ENCODE results near the gene MYO10. TPM values are rescaled to one million over a fixed set of nuclear protein-coding genes. Genes with fewer than 3 reads are reported as not detected.

Gene MYO10
- total and polyA plus RNA-seq, 2 of the 8 experiments (the other 6 are each of a cell fraction or from before 2014, with no cell fraction given), result 21.5 to 107 TPM

DNA sequence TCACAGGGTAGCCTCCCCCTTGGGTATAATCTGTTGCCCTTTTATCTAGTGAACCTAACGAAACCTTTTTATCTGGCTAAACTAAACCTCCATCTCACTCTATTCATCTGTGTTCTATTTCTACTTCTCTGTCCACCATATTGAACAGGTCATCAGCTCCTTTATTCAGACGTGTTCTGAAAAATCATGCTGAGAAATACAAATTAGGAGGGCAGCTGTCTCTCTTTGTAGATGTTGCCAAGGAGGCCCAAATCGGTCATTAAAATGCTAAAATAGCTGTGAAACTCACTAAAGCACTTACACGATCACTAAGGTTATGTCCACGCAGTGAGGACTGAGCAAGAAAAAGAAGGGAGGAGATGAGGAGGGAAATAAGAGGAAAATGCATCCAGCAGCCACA lies 203.7 kb downstream of the MYO10 start:
- Histone ChIP-seq H4K8ac (ENCODE audit: extremely low read depth, insufficient read depth, low read length) (no peak overlapping the region), H2AFZ (ENCODE audit: low read length) (no peak overlapping the region), H4K91ac (replicated peaks; ENCODE audit: insufficient read length, low read length) (no peak overlapping the region), H3K4ac (replicated peaks; ENCODE audit: insufficient read length, low read depth, low read length) (no peak overlapping the region), H3K4me2 (ENCODE audit: insufficient read depth in 1 of 2, low read depth in 2 of 2, low read length in 2 of 2) (no peak overlapping the region), H3K9ac (replicated peaks in 1 of 4; ENCODE audit: extremely low read depth in 1 of 4, low read depth in 3 of 4, low read length in 3 of 4) (no peak overlapping the region), H4K20me1 (replicated peaks in 1 of 2; ENCODE audit: control insufficient read depth in 1 of 2, insufficient read depth in 2 of 2, low read length in 2 of 2) (peaks cover 2 to 15% of the 10 kb centered on the region in 2 experiments), H3K27me3 (replicated peaks in 1 of 4; ENCODE audit: control insufficient read depth in 3 of 4, extremely low read depth in 1 of 4, insufficient read depth in 3 of 4, low read length in 3 of 4) (no peaks in the 10 kb centered on the region), H3K79me1 (ENCODE audit: low read depth, low read length) (peaks cover 12% of the 10 kb centered on the region), H3K79me2 (ENCODE audit: control insufficient read depth in 1 of 2, insufficient read depth in 2 of 2, low read length in 2 of 2) (peaks cover 69 to 99% of the 10 kb centered on the region in 2 experiments), H2BK15ac (ENCODE audit: low read length) (0 out of 2 replicates have a peak overlapping the region, but pooled peaks have one; percentile 22), H3K27ac (ENCODE audit: low read depth, low read length) (0 out of 2 replicates have a peak overlapping the region, but pooled peaks have one; percentile 15), H2BK5ac (ENCODE audit: low read depth, low read length) (no peak overlapping the region), H2BK120ac (replicated peaks; ENCODE audit: low read depth, low read length) (no peak overlapping the region), H2AK5ac (ENCODE audit: low read depth, low read length) (no peak overlapping the region), H3K36me3 (ENCODE audit: control insufficient read depth in 2 of 4, insufficient read depth in 4 of 4, low read length in 3 of 4) (peaks cover 0 to 38% (median 2%) of the 10 kb centered on the region in 4 experiments; a peak in 5 of 8 replicates), H2BK12ac (ENCODE audit: low read depth, low read length) (no peak overlapping the region), H3K4me3 (ENCODE audit: extremely low read depth in 1 of 4, insufficient read depth in 2 of 4, low read depth in 3 of 4, low read length in 4 of 4) (no peak overlapping the region), H3K18ac (ENCODE audit: extremely low read depth, low read length) (no peak overlapping the region; the same call in 1 of the 2 replicates), H3K14ac (ENCODE audit: insufficient read length) (no peak overlapping the region), H3K23ac (ENCODE audit: insufficient read length) (no peak overlapping the region), H3K23me2 (ENCODE audit: low read depth, low read length) (peaks cover 7% of the 10 kb centered on the region), H2BK20ac (ENCODE audit: low read length) (no peak overlapping the region), H3K4me1 (replicated peaks in 1 of 4; ENCODE audit: control insufficient read depth in 3 of 4, insufficient read depth in 4 of 4, low read length in 3 of 4) (peaks cover 14 to 37% (median 31%) of the 10 kb centered on the region in 4 experiments), H3K56ac (replicated peaks; ENCODE audit: insufficient read length, low read depth, low read length) (no peak overlapping the region), H3K9me3 (ENCODE audit: insufficient read depth in 2 of 2, low read depth in 1 of 2, low read length in 1 of 2) (no peaks in the 10 kb centered on the region), H4K5ac (ENCODE audit: insufficient read length, low read depth, low read length) (no peak overlapping the region)
- WGBS, 2 experiments (ENCODE audit: extremely low coverage in 1 of 2, insufficient coverage in 1 of 2, insufficient read length in 1 of 2, insufficient replicate concordance in 2 of 2, low coverage in 1 of 2, low lambda C conversion rate in 2 of 2, missing lambda C conversion rate in 1 of 2), result 87% methylated on average over 5 of the region's 5 CpGs; no CpG with 5 or more reads in 1 of the 2 experiments
- FAIRE-seq (no peak), DNase-seq (ENCODE audit: low read depth in 1 of 2, low spot score in 2 of 2) (no peak)
- ChIA-PET POLR2A (ENCODE audit: partially characterized antibody) (interaction anchor here (2.1 to 2.3 kb wide), 2 partner anchors 10 to 12 kb away, joined by 5 to 13 read pairs; no protein-coding TSS in a partner anchor), CTCF (ENCODE audit: partially characterized antibody) (interaction anchor here (1.2 to 1.7 kb wide), 3 partner anchors 14 to 48 kb away, joined by 3 to 11 read pairs (median 4); no protein-coding TSS in a partner anchor)
- TF ChIP-seq RXRA (IDR thresholded peaks at IDR 0.05; ENCODE audit: insufficient read depth, low read depth, low read length) (no peak), POLR2AphosphoS5 (IDR thresholded peaks at IDR 0.05; ENCODE audit: low read depth, low read length) (no peak), CTBP2 (IDR thresholded peaks at IDR 0.05; ENCODE audit: borderline replicate concordance, insufficient read depth, insufficient read length, low read length) (no peak), SIX5 (IDR thresholded peaks at IDR 0.05; ENCODE audit: low read depth, low read length) (no peak), SP2 (IDR thresholded peaks at IDR 0.05; ENCODE audit: low read length) (no peak), GABPA (IDR thresholded peaks at IDR 0.05; ENCODE audit: borderline replicate concordance, insufficient read depth, low read length) (no peak), TAF1 (IDR thresholded peaks at IDR 0.05; ENCODE audit: low read depth, low read length) (no peak), EGR1 (IDR thresholded peaks at IDR 0.05; ENCODE audit: borderline replicate concordance, low read depth, low read length) (no peak), JUND (IDR thresholded peaks at IDR 0.05; ENCODE audit: low read length) (no peak)
